ENCODE data around the gene TIMMDC1.

DNA sequence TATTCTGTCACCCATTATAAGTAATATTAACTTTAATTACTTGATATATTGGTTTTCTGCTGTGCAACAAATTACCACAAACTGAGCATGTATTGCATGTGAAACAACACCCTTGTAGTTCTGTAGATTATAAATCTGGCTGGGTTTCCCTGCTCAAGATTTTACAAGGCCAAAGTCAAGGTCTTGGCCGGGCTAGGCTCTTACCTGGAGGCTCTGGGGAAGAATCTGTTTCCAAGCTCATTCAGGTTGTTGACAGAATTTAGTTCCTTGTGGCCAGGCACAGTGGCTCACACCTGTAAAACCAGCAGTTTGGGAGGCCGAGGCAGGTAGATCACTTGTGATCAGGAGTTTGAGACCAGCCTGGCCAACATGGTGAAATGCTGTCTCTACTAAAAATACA is 16.3 kb downstream of the TIMMDC1 start:
- TF ChIP-seq EP300 (IDR thresholded peaks at IDR 0.05; ENCODE audit: low read length) (no peak), KLF13 (tag; IDR thresholded peaks at IDR 0.05; ENCODE audit: borderline replicate concordance, low read depth) (no peak), SMAD4 (CRISPR knock-in tag; conservative IDR thresholded peaks at IDR 0.05) (no peak), RAD21 (CRISPR knock-in tag; conservative IDR thresholded peaks at IDR 0.05 in 1 of 2, IDR thresholded peaks at IDR 0.05 in 1 of 2) (no peak), ZBTB33 (CRISPR knock-in tag; IDR thresholded peaks at IDR 0.05) (no peak), JUND (IDR thresholded peaks at IDR 0.05; ENCODE audit: borderline replicate concordance, low read depth, low read length) (no peak), JUND (tag; IDR thresholded peaks at IDR 0.05; ENCODE audit: borderline replicate concordance, low read depth, low read length) (no peak), PHF8 (IDR thresholded peaks at IDR 0.05; ENCODE audit: borderline replicate concordance, low read length) (no peak)
- TF ChIP-seq, protein P1, sequence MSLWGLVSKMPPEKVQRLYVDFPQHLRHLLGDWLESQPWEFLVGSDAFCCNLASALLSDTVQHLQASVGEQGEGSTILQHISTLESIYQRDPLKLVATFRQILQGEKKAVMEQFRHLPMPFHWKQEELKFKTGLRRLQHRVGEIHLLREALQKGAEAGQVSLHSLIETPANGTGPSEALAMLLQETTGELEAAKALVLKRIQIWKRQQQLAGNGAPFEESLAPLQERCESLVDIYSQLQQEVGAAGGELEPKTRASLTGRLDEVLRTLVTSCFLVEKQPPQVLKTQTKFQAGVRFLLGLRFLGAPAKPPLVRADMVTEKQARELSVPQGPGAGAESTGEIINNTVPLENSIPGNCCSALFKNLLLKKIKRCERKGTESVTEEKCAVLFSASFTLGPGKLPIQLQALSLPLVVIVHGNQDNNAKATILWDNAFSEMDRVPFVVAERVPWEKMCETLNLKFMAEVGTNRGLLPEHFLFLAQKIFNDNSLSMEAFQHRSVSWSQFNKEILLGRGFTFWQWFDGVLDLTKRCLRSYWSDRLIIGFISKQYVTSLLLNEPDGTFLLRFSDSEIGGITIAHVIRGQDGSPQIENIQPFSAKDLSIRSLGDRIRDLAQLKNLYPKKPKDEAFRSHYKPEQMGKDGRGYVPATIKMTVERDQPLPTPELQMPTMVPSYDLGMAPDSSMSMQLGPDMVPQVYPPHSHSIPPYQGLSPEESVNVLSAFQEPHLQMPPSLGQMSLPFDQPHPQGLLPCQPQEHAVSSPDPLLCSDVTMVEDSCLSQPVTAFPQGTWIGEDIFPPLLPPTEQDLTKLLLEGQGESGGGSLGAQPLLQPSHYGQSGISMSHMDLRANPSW (CRISPR knock-in tag; IDR thresholded peaks at IDR 0.05), result no peak
